Measurements from ENCODE around the gene MROH8.
"Not testable (repeated sequence)": the region's sequence is repeated elsewhere in the genome, so short reads cannot be mapped to it uniquely, and the experiment has no call there.

MROH8 gene

DNA sequence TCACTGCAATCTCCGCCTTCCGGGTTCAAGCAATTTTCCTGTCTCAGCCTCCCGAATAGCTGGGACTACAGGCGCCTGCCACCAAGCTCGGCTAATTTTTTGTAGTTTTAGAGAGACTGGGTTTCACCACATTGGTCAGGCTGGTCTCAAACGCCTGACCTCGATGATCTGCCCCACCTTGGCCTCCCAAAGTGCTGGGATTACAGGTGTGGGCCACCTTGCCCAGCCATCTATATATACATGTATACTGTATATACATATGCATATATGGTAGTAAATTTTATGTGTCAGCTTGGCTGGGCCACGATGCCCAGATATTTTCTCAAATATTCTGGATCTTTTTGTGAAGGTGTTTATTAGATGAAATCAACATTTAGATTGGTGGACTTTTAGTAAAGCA lies 102.3 kb downstream of the MROH8 start:
- no peak for DNase-seq

DNA sequence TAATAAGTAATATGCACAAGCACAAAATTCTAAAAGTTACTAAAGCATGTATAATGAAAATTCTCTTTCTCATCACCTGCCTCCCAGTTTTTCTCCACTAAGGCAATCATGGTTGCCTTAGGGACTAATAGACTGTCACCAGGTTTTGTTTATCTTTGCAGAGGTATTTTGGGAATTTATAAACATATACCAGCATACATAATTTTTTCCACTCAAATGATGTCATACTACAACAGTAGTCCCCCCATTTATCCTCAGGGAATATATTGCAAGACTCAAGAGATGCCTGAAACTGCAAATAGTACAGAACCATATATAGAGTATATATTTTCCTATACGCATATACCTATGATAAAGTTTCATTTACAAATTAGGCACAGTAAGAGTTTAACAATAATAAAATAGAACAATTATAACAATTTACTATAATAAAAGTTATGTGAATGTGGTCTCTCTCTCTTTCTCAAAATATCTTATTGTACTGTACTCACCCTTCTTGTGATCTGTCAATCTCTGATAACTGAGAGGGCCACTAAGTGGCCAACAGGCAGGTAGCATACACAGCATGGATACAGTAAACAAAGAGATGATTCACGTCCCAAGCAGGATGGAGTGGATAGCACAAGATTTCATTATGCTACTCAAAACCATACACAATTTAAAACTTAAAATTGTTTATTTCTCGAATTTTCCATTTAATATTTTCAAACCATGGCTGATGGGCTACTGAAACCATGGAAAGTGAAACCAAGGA lies 103.2 kb downstream of the MROH8 start:
- DNase-seq, result no peak

DNA sequence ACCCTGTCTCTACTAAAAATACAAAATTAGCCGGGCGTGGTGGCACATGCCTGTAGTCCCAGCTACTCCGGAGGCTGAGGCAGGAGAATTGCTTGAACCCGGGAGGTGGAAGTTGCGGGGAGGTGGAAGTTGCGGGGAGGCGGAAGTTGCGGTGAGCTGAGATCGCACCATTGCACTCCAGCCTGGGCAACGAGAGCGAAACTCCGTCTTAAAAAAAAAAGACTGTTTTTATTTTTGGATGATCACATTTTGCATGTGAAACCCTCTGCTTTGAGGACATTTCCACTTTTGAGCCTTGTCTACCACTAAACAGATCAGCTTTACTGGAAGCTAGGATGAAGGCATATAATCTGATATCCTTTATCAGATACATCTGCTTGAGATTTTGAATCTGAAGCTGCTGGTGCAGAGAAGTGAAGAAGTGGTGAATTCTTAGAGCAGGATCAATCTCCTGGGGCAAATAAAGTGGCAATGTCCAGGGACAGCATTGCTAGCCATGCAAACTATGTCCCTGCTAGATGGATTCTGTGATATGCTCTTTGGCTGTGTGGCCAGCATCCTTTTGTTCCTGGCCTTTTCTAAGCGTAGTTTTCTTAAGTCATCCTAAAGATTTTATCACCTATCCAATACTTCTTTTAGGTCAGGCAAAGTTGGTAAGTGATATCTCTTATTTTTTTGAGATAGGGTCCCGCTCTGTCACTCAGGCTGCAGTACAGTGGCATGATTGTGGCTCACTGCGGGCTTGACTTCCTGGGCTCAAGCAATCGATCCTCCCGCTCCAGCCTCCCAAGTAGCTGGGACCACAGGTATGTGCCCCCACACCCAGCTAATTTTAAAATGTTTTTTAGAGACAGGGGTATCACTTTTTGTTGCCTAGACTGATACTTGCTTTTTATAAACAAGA lies 106.8 kb downstream of the MROH8 start:
- no peak for DNase-seq

DNA sequence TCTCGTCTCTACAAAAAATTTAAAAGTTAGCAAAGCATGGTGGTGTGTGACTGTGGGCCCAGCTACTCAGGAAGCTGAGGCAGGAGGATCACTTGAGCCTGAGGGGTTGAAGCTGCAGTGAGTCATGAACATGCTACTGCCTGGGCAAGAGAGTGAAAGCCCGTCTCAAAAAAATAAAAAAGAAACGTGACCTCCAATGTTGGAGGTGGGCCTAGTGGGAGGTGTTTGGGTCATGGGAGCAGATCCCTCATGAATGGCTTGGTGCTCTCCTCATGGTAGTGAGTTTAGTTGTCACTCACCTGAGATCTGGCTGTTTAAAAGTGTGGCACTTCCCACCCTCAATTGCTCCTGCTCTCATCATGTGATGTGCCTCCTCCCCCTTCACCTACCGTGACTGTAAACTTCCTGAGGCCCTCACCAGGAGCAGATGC lies 107.9 kb downstream of the MROH8 start:
- DNase-seq, result peak; percentile 39

DNA sequence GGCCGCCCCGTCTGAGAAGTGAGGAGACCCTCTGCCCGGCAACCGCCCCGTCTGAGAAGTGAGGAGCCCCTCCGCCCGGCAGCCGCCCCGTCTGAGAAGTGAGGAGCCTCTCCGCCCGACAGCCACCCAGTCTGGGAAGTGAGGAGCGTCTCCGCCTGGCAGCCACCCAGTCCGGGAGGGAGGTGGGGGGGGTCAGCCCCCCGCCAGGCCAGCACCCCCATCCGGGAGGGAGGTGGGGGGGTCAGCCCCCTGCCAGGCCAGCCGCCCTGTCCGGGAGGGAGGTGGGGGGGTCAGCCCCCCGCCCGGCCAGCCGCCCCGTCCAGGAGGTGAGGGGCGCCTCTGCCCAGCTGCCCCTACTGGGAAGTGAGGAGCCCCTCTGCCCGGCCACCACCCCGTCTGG lies 109.8 kb downstream of the MROH8 start:
- not testable (repeated sequence) for DNase-seq

DNA sequence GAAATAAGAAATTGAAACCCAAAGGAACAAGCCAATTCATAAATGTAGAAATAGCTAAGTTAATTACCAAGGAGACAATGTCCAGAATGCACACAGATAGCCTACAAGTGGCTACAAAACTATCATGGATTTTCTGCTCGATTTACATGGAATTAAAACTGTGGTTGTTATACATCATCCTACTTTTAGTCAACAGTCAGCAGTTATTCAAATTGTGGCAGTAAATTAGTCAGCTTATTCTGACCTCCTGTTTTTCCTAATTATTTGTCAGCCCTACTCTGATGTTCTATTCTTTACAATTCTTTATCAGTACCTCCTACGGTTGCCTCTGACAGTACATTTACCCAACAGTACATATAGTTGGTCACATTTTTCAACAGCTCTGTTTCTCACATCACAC lies 113.2 kb downstream of the MROH8 start:
- no peak for DNase-seq

DNA sequence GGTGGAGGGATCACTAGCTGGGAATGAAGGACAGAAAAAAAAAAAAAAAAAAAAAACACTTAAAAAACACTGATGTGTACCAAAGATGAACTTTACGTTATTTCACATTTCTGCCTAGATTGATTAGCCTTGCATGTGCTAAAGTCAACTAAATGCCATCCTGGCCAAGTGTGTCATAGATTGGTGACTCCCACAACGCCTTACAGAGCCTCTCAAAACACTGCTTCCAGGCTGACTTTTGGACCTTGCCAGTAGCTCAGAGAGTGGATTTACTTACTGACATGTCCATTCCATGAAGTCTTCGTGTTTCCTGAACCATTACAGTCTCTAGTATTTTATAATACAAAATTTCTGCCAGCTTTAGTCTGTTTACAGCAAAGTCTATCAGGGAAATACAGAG lies 124.1 kb downstream of the MROH8 start:
- no peak for DNase-seq

DNA sequence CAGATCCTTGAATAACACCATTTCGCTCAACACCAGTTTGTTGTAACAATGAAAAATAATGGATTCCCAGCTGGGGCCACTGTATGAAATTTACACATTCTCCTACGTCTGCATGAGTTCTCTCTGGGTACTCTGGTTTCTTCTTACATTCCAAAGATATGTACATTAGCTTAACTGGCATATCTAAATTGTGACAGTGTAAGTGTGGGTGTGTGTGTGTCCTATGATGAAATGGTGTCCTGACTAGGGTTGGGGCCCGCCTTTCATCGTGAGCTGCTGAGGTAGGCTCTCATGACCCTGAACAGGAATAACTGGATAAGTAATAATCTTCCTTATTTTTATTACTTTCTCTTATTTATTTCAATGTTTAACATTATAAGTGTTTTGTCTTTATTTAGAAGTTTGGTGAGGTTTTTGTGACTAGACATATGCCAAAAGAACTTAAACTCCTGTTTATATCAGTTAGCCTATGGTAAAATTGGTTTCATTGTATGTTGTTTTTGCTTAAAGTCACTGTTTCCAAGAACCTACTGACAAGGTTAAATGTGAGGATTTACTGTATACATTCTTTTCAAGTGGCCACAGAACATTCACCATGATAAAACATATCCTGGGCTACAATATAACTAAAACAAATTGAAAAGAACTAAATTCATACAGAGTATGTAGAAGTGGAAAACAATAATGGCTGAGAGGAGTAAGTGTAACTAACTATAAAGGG lies 126.0 kb downstream of the MROH8 start:
- no peak for DNase-seq

Measured in CD4-positive, alpha-beta T cell treated with Interleukin-12 subunit alpha and Interleukin-12 subunit beta, for 1 hour (primary cell).